NCI-H128 (cell line): Measurements from ENCODE around the gene DIP2C.
"Not testable (repeated sequence)": the region's sequence is repeated elsewhere in the genome, so short reads cannot be mapped to it uniquely, and the experiment has no call there.

Experiments used
- DNase-seq: peaks from one replicate; lab custom pipeline; 2025; ENCODE audit not compliant: unreplicated experiment; lab: John Stamatoyannopoulos, UW

Gene DIP2C

DNA sequence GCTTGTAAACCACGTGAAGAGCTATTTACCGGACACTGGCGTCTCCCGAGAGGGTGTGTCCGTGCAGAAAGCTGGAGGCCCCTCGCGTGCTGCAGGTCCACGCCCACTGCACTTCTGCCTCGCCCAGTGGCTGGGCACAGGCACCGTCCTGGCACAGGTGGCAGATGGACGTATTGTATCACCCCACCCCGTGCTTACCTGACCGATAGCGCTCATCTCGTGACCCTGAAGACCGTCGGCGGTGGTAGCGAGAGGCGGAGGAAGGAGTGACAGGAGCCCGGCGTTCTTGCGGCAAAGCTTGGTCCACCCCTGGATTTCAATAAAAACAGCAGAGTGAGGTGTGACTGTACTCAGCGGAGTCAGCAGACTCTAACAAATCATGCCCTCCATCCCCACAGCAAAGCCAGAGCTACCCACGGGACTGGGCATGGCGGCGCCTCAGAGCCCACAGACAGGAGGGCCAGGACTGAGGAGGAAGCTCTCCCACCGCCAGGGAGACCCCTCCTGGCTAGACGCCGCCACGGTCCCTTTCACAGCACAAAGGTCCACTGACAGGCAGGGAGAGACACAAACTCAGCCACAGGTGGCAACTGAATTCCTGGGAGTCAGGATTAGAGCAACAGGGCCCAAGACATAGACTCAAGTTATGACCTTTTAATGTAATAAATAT, 217.1 kb downstream of the DIP2C start:
- no peak for DNase-seq

DNA sequence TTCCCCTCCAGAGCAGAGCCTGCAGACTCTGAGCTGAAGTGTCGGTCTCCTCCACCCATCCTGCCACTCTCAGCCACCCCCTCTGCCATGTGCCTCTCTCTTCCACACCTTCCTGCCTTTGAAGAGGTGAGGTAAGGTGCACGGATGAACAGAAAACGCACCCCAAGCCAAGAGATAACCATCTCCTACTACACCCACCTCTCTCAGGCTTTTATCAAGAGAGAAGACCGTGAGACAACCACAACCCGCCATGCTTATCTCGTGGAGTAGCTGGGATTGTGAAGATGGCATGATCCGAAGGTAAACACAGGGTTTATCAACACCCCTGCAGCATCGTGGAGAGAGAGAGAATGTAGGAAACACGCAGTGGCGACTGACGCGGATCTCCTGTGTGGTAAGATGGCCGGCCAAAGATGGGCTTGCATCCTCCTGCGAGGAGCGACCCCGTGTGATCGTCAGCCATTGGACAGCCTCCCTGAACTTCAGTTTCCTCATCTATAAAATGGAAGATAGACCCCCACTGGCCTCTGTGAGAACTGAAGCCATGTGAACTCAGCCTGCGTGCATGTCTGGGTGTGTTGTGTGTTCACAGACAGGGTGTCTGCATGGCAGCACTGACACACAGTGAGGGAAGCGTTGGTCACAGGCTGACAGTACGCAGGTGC, 219.0 kb downstream of the DIP2C start:
- DNase-seq, result no peak

DNA sequence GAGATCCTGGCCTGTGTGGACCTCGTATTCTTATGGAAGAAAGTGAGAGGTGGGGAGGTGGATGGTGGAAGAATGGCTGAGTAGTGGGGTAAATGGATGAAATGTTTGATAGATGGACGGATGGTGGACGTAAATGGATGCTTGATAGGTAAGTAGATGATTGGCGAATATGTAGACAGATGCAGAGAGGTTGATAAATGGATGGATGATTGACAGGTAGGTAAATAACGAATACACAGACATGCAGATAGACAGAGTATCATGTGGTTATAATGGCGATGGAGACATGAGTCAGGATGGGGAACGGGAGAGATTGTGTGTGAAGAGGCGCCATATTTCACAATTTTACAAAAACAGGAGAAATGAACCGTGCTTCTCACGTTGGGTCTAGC, 219.5 kb downstream of the DIP2C start:
- DNase-seq, result no peak

DNA sequence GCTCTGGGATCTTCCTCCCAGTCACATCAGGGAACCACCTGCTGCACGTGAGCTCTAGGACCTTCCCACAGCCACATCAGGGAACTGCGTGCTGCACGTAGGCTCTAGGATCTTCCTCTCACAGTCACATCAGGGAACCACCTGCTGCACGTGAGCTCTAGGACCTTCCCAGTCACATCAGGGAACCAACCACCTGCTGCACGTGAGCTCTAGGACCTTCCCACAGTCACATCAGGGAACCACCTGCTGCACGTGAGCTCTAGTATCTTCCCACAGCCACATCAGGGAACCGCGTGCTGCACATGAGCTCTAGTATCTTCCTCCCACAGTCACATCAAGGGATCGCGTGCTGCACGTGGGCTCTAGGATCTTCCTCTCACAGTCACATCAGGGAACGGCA, 229.7 kb downstream of the DIP2C start:
- DNase-seq, result no peak

DNA sequence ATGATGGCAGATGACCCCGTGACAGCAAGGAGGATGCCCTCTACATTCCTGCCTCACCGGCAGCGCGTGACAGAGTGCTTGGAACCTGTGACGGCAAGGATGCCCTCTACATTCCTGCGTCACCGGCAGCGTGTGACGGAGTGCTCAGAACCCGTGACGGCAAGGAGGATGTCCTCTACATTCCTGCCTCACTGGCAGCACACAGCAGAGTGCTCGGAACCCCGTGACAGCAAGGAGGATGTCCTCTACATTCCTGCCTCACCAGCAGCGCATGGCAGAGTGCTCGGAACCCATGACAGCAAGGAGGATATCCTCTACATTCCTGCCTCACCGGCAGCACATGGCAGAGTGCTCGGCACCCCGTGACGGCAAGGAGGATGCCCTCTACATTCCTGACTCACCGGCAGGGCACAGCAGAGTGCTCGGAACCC, 231.0 kb downstream of the DIP2C start:
- no peak for DNase-seq

DNA sequence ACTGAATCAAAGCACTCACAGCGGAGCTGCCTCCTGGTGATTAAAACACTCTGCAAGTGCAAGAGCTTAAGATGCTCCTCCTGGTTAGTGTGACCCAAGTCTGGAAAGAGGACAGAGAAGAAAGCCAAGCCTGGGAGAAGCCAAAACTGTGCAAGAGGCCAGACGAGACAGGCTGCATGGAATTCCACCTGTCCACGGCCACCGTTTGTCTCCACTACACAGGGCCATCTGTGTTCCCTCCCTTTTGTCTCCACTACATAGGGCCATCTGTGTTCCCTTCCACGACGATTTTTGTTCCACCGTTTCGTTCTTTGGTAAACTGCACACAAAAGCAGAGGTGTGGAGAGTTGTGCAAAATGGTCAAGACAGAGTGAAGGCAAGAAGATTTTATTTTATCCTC, 233.0 kb downstream of the DIP2C start:
- no peak for DNase-seq

DNA sequence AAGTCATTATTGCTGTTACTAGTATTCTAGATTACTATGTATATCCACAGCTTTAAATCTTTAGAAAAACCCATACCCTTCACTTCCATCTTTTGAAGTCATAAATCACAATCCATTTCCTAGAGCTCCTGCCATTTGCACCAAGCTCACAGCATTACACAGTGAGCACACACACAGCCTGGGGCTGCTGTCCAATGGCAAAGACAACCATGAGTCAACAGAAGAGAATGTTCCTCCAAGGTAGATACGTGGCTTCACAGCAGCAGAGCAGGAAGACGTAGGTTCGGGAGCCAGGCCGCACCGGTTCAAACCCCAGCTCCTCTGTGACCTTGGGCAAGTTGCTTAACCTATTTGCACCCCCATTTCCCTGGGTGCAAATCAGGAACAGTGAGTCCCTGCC, 234.6 kb downstream of the DIP2C start:
- DNase-seq, result no peak

DNA sequence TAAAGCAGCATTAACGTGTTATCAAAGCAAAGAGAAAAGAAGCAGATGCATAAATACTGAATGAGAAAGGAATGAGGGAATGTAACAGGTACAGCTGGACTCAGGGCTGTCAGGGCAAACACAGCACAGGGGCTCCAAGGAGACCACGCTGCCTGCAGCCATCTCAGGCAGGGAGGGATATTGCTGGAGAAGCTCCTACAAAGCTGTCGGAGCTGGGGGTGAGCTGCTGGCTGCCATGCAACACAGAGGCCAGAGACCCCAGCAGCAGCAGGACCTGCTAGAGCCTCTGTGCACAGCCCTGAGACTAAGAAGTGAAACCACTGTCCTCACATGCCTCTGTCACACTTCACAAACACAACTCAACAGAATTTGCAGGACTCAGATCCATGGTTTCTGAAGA, 235.8 kb downstream of the DIP2C start:
- DNase-seq, result no peak

DNA sequence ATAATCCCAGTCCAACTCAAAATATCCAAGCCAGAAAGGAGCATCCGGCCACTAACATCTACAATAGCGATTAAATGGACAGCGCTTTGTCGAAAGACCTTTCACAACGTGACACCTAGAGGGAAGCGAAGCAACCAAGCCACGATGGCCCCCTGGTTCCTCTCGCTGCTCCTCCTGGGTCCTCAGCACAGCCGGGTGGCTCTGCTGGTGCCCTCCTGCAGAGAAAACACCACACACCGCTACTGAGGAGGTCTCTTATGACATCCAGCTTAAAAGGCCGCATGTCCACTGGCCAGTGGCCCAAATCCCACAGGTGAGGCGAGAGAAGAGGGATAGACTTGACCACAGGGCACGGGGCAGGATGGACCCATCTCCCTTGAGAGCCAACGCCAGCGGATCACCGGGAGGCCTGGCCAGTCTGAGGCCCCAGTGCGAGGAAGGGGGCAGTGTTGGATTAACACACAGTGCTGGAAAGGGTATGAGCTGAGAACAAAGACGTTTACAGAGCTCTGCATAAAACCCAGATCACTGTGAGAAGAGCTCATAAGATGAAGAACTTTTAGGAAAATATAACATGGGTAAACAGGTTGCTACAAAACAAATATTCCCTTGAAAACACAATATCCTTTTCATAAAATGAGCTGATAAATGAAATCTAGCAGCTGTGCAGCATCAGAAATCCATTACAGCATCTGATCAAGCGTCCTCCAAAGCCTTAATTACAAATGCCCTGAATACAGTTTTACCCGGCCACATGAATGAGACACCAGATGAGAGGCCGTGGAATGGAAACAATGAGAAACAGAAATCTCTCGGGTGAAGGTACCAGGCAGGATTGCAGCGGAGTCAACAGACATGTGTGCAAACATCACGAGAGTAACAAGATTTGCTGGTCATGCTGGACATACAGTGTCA, 236.7 kb downstream of the DIP2C start:
- DNase-seq, result no peak

DNA sequence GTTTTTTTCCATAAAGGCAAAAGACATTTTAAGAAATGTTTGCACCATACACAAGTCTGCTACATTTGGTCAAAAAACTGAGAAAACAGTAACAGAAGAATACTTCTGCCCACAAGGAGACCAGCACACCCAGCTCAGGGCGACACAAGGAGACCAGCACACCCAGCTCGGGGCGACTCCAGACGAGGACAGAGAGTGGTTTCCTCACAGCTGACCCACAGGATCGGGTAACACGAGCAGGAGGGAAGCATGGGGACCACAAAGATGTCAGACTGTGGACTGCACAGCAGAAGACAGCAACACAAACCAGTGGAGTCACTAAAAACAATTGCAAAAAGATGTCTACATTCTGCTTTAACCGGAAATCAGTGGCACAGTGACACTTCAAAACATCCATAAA, 237.6 kb downstream of the DIP2C start:
- DNase-seq, result no peak

DNA sequence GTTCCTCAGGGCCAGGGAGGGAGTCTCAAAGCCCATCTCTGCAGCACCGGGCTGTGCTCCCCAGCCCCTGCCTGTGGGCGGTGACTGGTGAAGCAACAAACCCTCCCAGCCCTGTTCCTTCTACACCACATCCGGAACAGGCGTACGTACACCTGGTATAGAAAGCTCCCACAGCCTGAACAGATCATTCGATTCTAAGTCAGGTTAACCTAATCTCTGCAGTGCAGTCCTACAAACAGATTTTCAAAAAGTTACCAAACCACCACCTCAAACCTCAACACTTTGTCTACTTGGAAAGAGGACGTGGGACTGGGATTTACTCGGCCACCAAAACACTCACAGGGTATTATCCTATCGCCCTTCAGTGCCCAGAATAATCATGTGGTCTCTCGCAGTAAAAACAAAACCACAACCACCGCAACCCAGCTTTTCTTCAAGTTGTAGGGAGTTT, 238.4 kb downstream of the DIP2C start:
- no peak for DNase-seq

DNA sequence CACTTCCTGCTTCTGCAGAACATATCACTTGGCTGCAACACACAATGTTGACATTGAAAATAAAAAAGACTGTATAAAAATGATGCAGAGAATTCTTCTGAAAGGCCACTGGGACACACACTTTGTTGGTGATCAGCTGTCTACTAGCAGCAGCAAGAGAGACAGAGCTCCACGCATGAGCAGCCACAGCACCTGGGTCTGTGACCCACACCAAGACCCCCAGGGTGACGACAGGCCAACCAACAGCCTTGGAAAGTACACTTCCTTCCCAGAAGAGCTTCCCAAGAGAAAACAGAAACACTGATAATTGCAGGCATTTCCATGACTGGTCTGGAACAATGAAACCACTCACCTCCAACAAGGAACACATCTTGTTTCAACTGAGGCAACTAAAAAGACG, 239.0 kb downstream of the DIP2C start:
- no peak for DNase-seq

DNA sequence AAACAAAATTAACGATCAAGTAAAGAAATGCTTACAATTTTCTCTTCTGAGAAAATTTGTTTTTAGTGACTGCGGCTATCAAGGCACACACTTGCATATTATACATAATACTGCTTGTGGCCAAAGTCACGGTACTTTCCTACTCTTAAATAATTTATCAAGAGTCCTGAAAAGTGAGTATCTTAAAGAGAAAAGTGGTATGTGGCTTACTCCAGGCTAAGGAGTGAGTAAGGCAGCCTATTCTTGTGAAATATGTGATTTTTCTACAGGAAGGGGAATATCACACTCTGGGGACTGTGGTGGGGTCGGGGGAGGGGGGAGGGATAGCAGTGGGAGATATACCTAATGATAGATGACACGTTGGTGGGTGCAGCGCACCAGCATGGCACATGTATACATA, 240.1 kb downstream of the DIP2C start:
- not testable (repeated sequence) for DNase-seq

DNA sequence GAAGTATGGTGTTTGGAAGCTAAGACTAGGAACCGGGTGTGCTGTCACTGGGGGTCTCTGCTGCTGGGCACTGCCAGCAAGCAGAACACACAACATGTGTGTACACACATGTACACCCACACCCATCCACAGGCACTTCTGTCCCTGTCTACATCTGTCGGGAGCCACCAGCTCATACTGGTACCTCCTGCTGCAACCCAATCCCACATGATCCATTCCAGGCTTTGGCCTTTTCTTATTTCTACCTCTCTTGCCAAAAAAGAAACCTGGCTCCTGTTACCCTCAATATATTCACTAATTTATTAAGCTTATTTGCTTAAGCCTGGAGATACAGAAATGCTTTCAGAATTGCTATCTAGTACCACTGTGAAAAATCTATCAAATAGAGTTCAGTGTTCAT, 246.0 kb downstream of the DIP2C start:
- DNase-seq, result no peak

DNA sequence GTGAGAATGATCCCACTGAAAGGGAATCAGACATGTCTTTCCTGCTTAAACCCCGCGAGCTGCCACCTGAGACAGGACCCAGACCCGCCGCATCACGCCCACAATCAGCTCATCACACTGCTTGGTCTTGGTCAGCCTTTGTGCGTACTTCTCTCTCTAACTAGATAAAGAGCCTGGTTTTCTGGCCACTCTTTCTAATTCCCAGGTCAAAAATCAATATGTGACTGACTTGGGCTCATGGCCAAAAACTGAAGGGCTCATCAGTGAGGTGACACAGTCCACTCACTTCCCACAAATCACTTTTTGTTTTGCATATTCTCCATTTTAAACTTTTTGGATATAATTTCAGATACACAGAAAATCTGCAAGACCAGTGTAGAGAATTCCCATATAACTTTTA, 247.3 kb downstream of the DIP2C start:
- DNase-seq, result no peak

DNA sequence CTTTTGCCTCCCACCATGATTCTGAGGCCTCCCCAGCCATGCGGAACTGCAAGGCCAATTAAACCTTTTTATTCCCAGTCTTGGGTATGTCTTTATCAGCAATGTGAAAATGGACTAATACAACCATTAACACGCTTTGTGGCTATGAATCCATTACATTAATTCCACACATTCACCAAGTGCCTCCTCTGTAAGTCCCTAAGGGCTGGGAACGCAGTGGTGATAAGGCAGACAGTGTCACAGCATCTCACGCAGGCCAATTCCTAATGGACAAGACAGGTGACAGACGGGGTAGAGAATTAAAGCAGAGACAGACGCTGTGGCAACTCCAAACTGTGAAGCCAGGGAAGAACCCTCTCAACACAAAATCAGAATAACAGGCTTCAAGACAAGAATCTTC, 247.8 kb downstream of the DIP2C start:
- DNase-seq, result no peak

DNA sequence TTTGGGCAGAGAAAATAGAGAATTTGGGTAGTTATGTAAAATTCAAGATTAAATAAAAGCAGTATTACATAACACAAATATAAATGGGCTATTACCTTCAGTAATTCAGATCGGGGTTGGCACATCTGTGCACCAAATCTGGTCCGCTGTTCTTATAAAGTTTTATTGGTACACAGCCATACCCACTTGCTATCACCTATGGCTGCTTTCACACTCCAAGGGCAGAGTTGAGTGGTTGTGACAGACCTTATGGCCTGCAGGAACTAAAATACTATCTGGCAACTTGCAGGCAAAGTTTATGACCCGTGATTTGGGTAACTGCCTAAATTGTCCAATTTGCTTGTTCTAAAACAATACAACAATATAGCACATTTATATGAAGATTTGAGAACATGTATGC, 249.3 kb downstream of the DIP2C start:
- DNase-seq, result no peak

DNA sequence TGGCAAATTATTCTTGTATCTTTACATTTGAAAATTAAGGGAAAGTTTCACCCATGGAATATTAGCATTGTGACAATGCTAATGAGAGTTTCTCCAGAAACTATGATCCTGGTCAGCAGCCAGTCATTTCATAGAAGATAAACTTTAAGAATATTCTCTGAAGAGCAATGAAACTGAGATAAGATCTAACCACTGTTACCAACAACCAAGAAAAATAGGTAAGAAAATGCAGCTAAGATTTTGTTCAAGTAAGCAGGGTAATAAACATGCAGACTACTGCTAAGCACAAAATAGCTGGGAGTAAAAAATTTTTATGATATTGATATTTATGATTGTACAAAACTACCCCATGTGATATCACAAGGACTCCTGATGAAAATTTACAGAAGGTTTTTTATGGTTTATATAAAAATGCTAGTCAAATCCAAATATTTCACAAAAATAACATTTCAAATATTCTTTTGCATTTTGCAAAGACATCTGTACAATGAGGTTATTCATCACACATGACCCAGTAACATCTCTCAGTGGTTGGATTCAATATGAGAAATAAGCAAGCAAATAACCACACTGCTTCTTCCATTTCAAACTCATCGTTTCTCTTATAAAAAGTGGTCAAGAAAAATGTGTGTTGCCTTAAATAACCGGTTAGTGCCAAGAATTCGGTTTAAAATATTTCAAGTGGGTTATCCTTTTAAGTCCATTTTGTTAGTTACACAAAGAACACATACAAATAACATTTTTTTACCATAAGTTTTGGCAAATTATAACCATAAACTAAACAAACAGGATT, 251.6 kb downstream of the DIP2C start:
- DNase-seq, result no peak

DNA sequence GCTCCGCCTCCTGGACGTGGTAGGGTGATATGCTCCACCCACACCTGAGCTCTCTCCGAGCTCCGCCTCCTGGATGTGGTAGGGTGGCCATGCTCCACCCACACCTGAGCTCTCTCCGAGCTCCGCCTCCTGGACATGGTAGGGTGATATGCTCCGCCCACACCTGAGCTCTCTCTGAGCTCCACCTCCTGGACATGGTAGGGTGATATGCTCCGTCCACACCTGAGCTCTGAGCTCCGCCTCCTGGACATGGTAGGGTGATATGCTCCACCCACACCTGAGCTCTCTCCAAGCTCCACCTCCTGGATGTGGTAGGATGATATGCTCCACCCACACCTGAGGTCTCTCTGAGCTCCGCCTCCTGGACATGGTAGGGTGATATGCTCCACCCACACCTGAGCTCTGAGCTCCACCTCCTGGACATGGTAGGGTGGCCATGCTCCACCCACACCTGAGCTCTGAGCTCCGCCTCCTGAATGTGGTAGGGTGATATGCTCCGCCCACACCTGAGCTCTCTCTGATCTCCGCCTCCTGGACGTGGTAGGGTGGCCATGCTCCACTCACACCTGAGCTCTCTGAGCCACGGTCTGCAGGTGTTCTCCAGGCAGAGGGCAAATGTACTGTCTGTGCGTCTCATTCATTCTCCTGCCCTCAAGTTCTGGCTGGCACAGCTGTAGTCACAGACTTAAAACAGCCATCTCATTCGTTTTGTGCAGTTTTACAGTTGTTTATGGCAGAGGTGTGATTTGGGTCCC, 252.4 kb downstream of the DIP2C start:
- no peak for DNase-seq

DNA sequence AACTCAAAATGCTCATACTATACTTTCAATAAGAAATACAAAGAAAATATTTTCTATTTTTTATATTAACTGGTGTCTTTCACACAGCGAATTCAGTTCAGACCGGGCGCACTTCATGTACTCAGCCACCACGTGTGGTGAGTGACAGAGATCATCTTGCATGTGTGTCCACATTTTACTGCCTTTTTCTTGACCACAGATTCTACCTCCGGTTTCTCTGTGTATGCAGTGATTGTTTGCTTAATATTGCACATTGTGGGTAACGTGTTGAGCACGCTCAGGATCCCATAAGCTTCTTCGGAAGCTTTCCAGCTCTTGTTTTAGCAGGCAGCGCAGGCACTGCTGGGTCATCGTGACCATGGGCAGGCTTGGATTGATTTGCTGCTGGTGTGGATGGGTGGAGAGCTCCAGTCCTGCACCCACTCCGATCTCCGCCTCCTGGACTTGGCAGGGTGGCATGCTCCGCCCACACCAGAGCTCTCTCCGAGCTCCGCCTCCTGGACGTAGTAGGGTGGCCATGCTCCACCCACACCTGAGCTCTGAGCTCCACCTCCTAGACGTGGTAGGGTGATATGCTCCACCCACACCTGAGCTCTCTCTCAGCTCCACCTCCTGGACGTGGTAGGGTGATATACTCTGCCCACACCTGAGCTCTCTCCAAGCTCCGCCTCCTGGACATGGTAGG, 253.3 kb downstream of the DIP2C start:
- DNase-seq, result no peak
